Epithelial cell of proximal tubule (primary cell): ENCODE data around the gene PSTPIP2. TPM values are rescaled to one million over a fixed set of nuclear protein-coding genes. Genes with fewer than 3 reads are reported as not detected.
"Not testable (repeated sequence)": the region's sequence is repeated elsewhere in the genome, so short reads cannot be mapped to it uniquely, and the experiment has no call there.

Source experiments
- DNase-seq: peaks from one replicate; pipeline ENCODE4 v3.0.0-alpha.2; 2011; ENCODE audit warnings: low read depth
- H3K4me3 ChIP-seq: 2 replicates; pipeline ENCODE4 v1.5.1; 2011; ENCODE audit warnings: low read depth, mild to moderate bottlenecking, low read length
- CTCF ChIP-seq: conservative IDR thresholded peaks from 2 replicates; pipeline ENCODE4 v1.5.1; 2012; ENCODE audit warnings: low read depth, mild to moderate bottlenecking, low read length
- total RNA-seq: library from RNA; depleted of rRNA; stranded (reverse); fragments of >200 nt; gene quantifications from 2 replicates; pipeline ENCODE4 v1.2.3, GENCODE V29; 2015

Gene PSTPIP2
- total RNA-seq, 1 donor from 2014 or later = 11.0 TPM

DNA sequence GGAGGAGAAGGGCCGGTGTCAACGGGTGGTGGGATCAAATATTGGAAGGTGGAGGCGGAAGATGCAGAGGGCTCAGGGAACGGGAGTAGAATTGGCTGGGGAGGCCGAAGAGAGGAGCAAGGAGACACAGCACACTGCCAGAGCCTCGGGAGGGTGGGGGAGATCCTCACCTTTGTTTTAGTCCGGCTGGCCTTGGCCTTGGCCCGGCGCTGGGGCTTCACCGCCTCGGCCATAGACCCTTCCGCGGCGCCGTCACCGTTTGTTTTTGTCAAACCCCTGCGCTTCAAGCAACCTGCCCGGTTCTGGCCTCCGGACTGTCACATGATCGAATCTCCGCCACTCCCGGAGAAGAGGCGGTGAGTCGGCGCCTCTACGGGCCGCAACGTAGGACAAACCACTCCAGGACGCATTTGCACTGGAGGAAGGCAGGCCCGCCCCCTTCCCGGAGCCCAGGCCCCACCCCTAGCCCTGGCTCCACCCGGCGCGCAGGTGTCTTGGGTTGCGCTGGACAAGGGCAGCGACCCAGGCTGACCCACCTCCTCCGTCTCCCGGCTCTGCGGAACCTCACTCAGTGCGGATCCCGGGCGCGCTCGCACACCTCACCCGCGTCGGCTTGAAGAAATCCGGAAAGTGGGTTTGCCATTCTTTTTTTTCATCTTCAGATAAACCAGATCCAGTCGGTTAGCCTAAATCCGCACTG, 104.9 kb downstream of the PSTPIP2 start, which contains the start of gene EPG5:
TSS of gene EPG5 (minus strand) at position 323 of the 700 bp plus-strand sequence. CDS start at position 233, 90 bp downstream.
- peak within 1 kb of the TSS; percentile 92 for H3K4me3 ChIP-seq
- DNase-seq = peak; percentile 71
- no peak for TF ChIP-seq CTCF

DNA sequence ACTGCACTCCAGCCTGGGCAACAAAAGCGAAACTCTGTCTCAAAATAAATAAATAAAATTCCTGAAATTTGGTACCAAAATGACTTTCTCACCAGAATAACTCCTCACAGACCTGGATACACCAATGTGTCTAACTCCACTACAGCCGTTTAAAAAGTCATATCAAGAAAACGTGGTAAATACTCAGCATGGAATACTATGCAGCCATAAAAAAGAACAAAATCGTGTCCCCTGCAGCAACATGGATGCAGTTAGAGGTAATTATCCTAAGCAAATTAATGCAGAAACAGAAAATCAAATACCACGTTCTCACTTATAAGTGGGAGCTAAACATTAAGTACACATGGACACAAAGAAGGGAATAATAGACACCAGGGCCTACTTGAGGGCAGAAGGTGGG, 107.1 kb downstream of the PSTPIP2 start:
- not testable (repeated sequence) for DNase-seq, H3K4me3 ChIP-seq

DNA sequence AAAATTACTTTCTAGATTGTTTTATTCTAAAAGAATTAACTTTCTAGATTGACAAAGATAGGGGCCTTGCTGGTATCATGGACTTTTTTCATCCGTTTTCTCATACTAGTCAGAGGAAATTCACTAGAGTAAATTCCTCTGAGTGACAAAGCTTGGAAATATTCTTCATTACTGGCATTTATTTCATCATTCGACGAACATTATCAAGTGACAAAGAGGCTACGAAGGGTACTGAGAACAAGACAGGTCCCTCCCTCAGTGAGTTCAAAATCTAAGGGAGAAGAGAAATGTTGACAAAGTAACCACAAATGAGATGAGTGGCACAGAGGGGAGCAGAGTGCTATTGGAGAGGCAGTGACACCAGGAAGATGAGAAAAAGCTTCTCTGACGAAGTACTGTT, 109.2 kb downstream of the PSTPIP2 start:
- no peak for TF ChIP-seq CTCF
- DNase-seq = peak; percentile 64

DNA sequence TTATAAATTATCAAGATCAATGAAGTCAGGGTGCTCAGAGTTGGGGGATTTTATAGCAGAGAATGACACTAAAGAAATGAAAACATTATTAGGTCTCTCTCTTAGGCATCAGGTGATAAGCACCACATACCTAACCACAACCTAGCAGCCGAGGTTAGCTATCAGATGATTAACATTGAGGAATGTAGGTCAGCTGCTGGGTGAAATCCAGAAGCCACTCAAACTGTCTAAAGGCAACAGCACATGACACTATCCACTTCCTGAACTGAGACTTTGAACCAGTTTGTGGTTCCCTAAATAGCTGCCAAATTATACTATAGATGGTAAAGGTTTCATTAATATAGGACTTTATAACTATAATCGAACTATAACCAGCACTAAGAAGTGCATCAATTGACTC, 109.6 kb downstream of the PSTPIP2 start:
- no peak for TF ChIP-seq CTCF
- DNase-seq = peak; percentile 94
- no peak overlapping the region for H3K4me3 ChIP-seq

More for the DNA sequence above, 109.2 kb downstream of the PSTPIP2 start:
- no peak overlapping the region for H3K4me3 ChIP-seq

DNA sequence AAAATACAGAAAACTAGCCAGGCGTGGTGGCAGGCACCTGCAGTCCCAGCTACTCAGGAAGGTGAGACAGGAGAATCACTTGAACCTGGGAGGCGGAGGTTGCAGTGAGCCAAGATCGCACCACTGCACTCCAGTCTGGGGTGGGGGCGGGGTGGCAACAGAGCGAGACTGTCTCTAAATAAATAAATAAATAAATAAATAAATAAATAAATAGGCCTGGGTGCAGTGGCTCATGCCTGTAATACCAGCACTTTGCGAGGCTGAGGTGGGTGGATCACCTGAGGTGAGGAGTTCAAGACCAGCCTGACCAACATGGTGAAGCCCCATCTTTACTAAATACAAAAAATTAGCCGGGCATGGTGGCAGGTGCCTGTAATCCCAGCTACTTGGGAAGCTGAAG, 112.6 kb downstream of the PSTPIP2 start:
- not testable (repeated sequence) for H3K4me3 ChIP-seq, DNase-seq

GRCh38 chr18:45958730-45959129, 113.3 kb downstream of the PSTPIP2 start:
- no peak for DNase-seq
- TF ChIP-seq CTCF = no peak
- no peak overlapping the region for H3K4me3 ChIP-seq

- no peak overlapping the region for H3K4me3 ChIP-seq
- no peak for TF ChIP-seq CTCF
- DNase-seq = no peak
Observed at GRCh38 chr18:45958027-45958426, 114.0 kb downstream of the PSTPIP2 start.

DNA sequence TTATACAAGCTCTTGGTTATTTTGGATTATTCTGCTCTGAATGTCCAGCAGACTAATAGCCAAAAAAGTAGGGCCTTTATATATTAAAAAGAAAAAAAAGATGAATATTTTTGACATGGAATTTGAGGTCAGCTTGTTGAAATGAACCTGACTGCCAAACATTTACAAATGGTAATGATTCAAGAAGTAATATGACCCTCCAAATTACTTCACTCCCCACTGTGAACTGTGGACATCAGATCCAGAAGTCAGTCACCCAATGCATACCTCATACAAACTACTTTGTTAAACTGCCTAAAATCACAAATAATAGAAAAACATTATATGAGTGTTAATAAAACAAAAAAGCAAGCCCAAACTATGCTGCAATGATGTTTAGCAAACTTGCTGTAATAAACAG, 115.0 kb downstream of the PSTPIP2 start:
- no peak for TF ChIP-seq CTCF
- no peak overlapping the region for H3K4me3 ChIP-seq
- DNase-seq = no peak
